NCI-H345 treated with DMSO at 0.1 percent for 48 hours (cell line): ENCODE data around the gene LIN28B.

Experiments used
- DNase-seq: peaks from one replicate; lab custom pipeline; 2025; ENCODE audit not compliant: unreplicated experiment; lab: John Stamatoyannopoulos, UW

Gene LIN28B

GRCh38 chr6:105108631-105109262, 151.8 kb downstream of the LIN28B start:
- no peak for DNase-seq

- no peak for DNase-seq
Measured at GRCh38 chr6:105109955-105110895, 153.3 kb downstream of the LIN28B start.

GRCh38 chr6:105111105-105111504, 154.2 kb downstream of the LIN28B start:
- DNase-seq: no peak

- no peak for DNase-seq
Measured at GRCh38 chr6:105111871-105112270, 155.0 kb downstream of the LIN28B start.

- DNase-seq: no peak
Measured at GRCh38 chr6:105112577-105112976, 155.7 kb downstream of the LIN28B start.

GRCh38 chr6:105113422-105113821, 156.5 kb downstream of the LIN28B start:
- DNase-seq: no peak

- no peak for DNase-seq
Measured at GRCh38 chr6:105116150-105116549, 159.2 kb downstream of the LIN28B start.

- DNase-seq: no peak
Measured at GRCh38 chr6:105120570-105120969, 163.7 kb downstream of the LIN28B start.

GRCh38 chr6:105121981-105122380, 165.1 kb downstream of the LIN28B start:
- peak; percentile 19 for DNase-seq

- DNase-seq: no peak
Measured at GRCh38 chr6:105122717-105123116, 165.8 kb downstream of the LIN28B start.
